Measurements from ENCODE around the gene ATP8B4. TPM values are rescaled to one million over a fixed set of nuclear protein-coding genes. Genes with fewer than 3 reads are reported as not detected.
A peak's percentile ranks its signal among the peaks of the same experiment; 100 is the strongest.

ATP8B4 gene
- total RNA-seq, 4 donors from 2014 or later = 11.8 to 18.2 (median 13.4) TPM

DNA sequence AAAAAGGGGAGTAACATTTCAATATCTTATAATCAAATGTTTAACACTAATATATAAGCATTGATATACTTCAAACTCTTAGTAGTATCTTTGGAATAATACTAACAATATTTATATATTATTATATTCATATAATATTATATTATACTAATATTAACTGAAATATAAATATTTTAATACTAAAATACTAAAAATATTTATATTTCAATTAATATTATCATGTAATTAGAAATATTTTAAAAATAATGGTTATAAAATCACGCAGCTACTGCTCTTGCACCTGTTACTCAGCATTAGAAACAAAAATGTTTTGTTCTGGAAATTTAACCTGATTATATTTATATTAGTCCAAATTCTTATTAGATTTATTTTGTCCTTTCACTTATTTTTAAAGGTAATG lies 12.6 kb upstream of the ATP8B4 start:
- Histone ChIP-seq H3K4me1 (peaks cover 0 to 4% (median 0%) of the 10 kb centered on the region in 4 donors), H3K9me3 (no peaks in the 10 kb centered on the region), H3K4me3 (no peak overlapping the region), H3K27ac (no peak overlapping the region), H3K36me3 (no peaks in the 10 kb centered on the region), H3K27me3 (no peaks in the 10 kb centered on the region)
- WGBS, 2 donors = 94 to 100% methylated on average over 1 of the region's 1 CpG
- no peak for DNase-seq (ENCODE audit: low spot score in 2 of 2)
- TF ChIP-seq, protein P1, sequence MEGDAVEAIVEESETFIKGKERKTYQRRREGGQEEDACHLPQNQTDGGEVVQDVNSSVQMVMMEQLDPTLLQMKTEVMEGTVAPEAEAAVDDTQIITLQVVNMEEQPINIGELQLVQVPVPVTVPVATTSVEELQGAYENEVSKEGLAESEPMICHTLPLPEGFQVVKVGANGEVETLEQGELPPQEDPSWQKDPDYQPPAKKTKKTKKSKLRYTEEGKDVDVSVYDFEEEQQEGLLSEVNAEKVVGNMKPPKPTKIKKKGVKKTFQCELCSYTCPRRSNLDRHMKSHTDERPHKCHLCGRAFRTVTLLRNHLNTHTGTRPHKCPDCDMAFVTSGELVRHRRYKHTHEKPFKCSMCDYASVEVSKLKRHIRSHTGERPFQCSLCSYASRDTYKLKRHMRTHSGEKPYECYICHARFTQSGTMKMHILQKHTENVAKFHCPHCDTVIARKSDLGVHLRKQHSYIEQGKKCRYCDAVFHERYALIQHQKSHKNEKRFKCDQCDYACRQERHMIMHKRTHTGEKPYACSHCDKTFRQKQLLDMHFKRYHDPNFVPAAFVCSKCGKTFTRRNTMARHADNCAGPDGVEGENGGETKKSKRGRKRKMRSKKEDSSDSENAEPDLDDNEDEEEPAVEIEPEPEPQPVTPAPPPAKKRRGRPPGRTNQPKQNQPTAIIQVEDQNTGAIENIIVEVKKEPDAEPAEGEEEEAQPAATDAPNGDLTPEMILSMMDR (IDR thresholded peaks at IDR 0.05) = no peak
- TF ChIP-seq EP300 (IDR thresholded peaks at IDR 0.05) (no peak), POLR2A (IDR thresholded peaks at IDR 0.05) (no peak)

DNA sequence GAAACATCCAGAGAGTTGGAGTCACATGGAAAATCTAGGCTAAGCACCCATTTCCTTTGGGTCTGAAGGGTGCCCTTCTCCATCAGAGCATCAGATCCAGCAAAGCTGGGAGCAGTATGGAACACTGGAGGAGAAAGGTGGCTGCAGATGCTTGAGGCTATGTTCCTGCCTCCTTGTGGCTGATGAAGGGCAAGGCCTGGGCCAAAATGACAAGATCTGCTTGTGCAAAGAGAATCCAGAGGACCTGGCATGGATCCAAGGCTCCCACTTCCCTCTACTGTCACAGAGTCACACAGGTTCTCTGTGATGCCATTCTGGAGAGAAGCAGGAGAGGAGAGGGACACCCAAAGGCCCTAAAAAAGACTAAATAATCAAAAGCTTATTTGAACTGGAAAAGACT lies 9.2 kb upstream of the ATP8B4 start:
- Histone ChIP-seq H3K4me3 (no peak overlapping the region), H3K27me3 (no peaks in the 10 kb centered on the region), H3K36me3 (no peaks in the 10 kb centered on the region), H3K27ac (no peak overlapping the region), H3K9me3 (peaks cover 0 to 9% (median 0%) of the 10 kb centered on the region in 4 donors), H3K4me1 (no peaks in the 10 kb centered on the region)
- TF ChIP-seq POLR2A (IDR thresholded peaks at IDR 0.05) = no peak
- peak in 1 of 2 donors; percentile 11 for TF ChIP-seq EP300 (IDR thresholded peaks at IDR 0.05)
- TF ChIP-seq, protein P1 (IDR thresholded peaks at IDR 0.05) = peak in 1 of 5 experiments; percentile 21
- peak; percentile 60 to 85 for DNase-seq (ENCODE audit: low spot score in 2 of 2)

DNA sequence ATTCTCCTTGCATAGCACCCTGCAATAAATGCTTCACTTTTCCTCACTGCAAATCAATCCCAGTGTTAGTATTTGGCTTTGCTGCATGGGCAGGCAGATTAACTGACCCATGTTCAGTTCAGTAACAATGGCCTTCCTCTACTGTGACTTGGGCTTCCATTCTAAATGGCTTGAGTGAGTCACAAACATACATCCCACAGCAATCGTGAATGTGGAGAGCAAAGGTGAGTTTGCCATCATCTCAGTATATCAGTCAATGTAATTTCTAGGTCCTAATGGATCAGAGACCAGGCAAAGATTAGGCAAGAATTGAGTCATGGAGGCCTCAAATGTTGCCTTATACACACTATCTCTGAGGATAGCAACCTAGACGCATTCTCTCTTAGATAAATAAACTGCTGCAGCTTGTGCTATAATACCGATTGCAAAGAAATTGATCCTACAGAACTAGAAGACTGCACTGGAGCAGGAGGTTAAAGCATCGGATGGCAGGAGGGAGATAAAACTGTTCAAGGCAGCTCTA lies 8.3 kb upstream of the ATP8B4 start:
- H3K36me3 ChIP-seq = no peaks in the 10 kb centered on the region
- no peak overlapping the region for H3K27ac ChIP-seq
- H3K4me3 ChIP-seq = no peak overlapping the region
- H3K4me1 ChIP-seq = no peaks in the 10 kb centered on the region
- H3K27me3 ChIP-seq = no peaks in the 10 kb centered on the region
- DNase-seq (ENCODE audit: low spot score in 2 of 2) = no peak
- H3K9me3 ChIP-seq = peaks cover 0 to 11% (median 0%) of the 10 kb centered on the region in 4 donors
- no peak for TF ChIP-seq EP300 (IDR thresholded peaks at IDR 0.05)
- TF ChIP-seq POLR2A (IDR thresholded peaks at IDR 0.05) = no peak
- TF ChIP-seq, protein P1 (IDR thresholded peaks at IDR 0.05) = no peak
- 91 to 96% methylated on average over 4 of the region's 4 CpGs for WGBS, 2 donors

DNA sequence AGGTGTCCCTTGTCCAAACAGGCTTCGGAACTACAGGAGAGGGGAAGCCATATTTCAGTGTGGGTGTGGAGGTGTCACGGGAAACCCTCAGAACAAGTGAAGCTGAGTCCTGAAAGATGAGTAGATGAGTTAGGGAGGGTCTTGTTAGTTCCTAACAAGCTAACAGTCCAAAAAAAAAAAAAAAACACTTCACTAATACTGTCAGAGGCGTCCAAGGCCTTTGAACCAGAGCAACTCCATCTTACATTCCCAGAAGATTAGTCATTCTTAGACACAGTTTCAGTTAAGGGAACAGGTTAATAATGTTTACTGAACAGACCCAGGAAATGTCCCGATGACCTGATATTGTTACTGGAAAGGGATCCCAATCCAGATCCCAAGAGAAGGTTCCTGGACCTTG lies 7.0 kb upstream of the ATP8B4 start:
- 73% methylated on average over 4 of the region's 4 CpGs for WGBS, 2 donors
- TF ChIP-seq, protein P1 (IDR thresholded peaks at IDR 0.05) = no peak
- no peak for TF ChIP-seq EP300 (IDR thresholded peaks at IDR 0.05)
- no peaks in the 10 kb centered on the region for H3K4me1 ChIP-seq
- no peaks in the 10 kb centered on the region for H3K36me3 ChIP-seq
- H3K9me3 ChIP-seq = peaks cover 0 to 11% (median 0%) of the 10 kb centered on the region in 4 donors
- H3K4me3 ChIP-seq = no peak overlapping the region
- no peaks in the 10 kb centered on the region for H3K27me3 ChIP-seq
- H3K27ac ChIP-seq = no peak overlapping the region
- no peak for DNase-seq (ENCODE audit: low spot score in 2 of 2)

DNA sequence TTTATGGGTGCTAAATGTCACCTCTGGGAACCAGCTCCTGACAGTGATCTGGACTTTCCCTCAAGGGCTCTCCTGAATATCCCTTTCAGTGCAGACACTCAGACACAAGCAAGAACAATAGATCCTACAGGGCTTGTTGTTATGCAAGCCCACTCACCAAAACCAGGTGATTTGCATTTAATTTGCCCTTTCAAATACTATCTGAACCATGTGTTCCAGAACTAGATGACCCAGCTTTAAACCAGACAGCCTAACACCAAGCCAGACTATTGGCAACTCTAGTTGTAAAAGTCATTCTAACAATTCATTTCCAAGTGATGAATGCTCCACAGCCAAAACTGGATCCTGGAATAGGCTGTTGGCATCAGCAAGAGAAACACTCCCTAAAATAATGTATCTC lies 5.6 kb upstream of the ATP8B4 start:
- TF ChIP-seq, protein P1 (IDR thresholded peaks at IDR 0.05) = no peak
- TF ChIP-seq POLR2A (IDR thresholded peaks at IDR 0.05) = no peak
- TF ChIP-seq EP300 (IDR thresholded peaks at IDR 0.05) = no peak
- H3K4me1 ChIP-seq = no peaks in the 10 kb centered on the region
- no peak overlapping the region for H3K27ac ChIP-seq
- H3K9me3 ChIP-seq = peaks cover 0 to 11% (median 0%) of the 10 kb centered on the region in 4 donors
- DNase-seq (ENCODE audit: low spot score in 2 of 2) = no peak
- no peaks in the 10 kb centered on the region for H3K36me3 ChIP-seq
- H3K4me3 ChIP-seq = no peak overlapping the region
- no peaks in the 10 kb centered on the region for H3K27me3 ChIP-seq

Data from tibial nerve (tissue), 4 donors.